H9 (cell line): Measurements from ENCODE around the gene TTC6. TPM values are rescaled to one million over a fixed set of nuclear protein-coding genes. Genes with fewer than 3 reads are reported as not detected.

Experiments used
- DNase-seq: peaks from one replicate; pipeline ENCODE4 v3.0.0-alpha.2; 2017
- H2AFZ ChIP-seq: one replicate; pipeline ENCODE4 v1.6.1; 2013; ENCODE audit warnings: mild to moderate bottlenecking, low read length, control low read depth, moderate library complexity
- H2AK5ac ChIP-seq: 2 replicates; pipeline ENCODE4 v1.6.1; 2013; ENCODE audit warnings: low read length, control low read depth, mixed read lengths; ENCODE audit not compliant: insufficient read length
- H2BK120ac ChIP-seq: one replicate; pipeline ENCODE4 v1.6.1; 2013; ENCODE audit warnings: low read depth, mild to moderate bottlenecking, low read length, control low read depth, inconsistent platforms; ENCODE audit not compliant: poor library complexity, severe bottlenecking
- H2BK12ac ChIP-seq: 2 replicates; pipeline ENCODE4 v1.6.1; 2013; ENCODE audit warnings: low read length, control low read depth, mixed read lengths, low read depth; ENCODE audit not compliant: insufficient read length
- H2BK15ac ChIP-seq: 2 replicates; pipeline ENCODE4 v1.6.1; 2013; ENCODE audit warnings: low read depth, low read length, control low read depth
- H2BK20ac ChIP-seq: one replicate; pipeline ENCODE4 v1.6.1; 2013; ENCODE audit warnings: low read depth, mild to moderate bottlenecking, low read length, control low read depth, inconsistent platforms; ENCODE audit not compliant: poor library complexity, severe bottlenecking
- H2BK5ac ChIP-seq: 2 replicates; pipeline ENCODE4 v1.6.1; 2013; ENCODE audit warnings: low read length, control low read depth, mixed read lengths; ENCODE audit not compliant: insufficient read length
- H3K14ac ChIP-seq: 2 replicates; pipeline ENCODE4 v1.6.1; 2013; ENCODE audit warnings: low read length, control low read depth; ENCODE audit not compliant: insufficient read depth
- H3K18ac ChIP-seq: 2 replicates; pipeline ENCODE4 v1.6.1; 2013; ENCODE audit warnings: low read depth, mild to moderate bottlenecking, mixed read lengths, low read length, control low read depth; ENCODE audit not compliant: insufficient read length
- H3K23ac ChIP-seq: 2 replicates; pipeline ENCODE4 v1.6.1; 2013; ENCODE audit warnings: low read length, control low read depth, mixed read lengths, low read depth; ENCODE audit not compliant: insufficient read length
- H3K23me2 ChIP-seq: 2 replicates; pipeline ENCODE4 v1.6.1; 2013; ENCODE audit warnings: low read depth, mild to moderate bottlenecking, mixed read lengths, low read length, control low read depth; ENCODE audit not compliant: insufficient read length, poor library complexity, severe bottlenecking
- H3K27ac ChIP-seq: 2 replicates; pipeline ENCODE4 v1.5.1; 2013; ENCODE audit warnings: low read length, control low read depth, mixed read lengths, low read depth; ENCODE audit not compliant: insufficient read length
- H3K27me3 ChIP-seq: 2 replicates; pipeline ENCODE4 v1.6.1; 2013; ENCODE audit warnings: low read length, control low read depth, inconsistent platforms; ENCODE audit not compliant: insufficient read depth
- H3K4ac ChIP-seq: 2 replicates; pipeline ENCODE4 v1.6.1; 2013; ENCODE audit warnings: low read depth, mild to moderate bottlenecking, control low read depth, inconsistent platforms, low read length, moderate library complexity
- H3K4me1 ChIP-seq: 2 replicates; pipeline ENCODE4 v1.6.1; 2013; ENCODE audit warnings: low read length, control low read depth, inconsistent platforms; ENCODE audit not compliant: insufficient read depth
- H3K4me2 ChIP-seq: 2 replicates; pipeline ENCODE4 v1.6.1; 2013; ENCODE audit warnings: low read length, control low read depth, mixed read lengths; ENCODE audit not compliant: insufficient read length, insufficient read depth
- H3K56ac ChIP-seq: 2 replicates; pipeline ENCODE4 v1.6.1; 2013; ENCODE audit warnings: low read depth, mild to moderate bottlenecking, mixed read lengths, low read length, control low read depth; ENCODE audit not compliant: insufficient read length
- H3K79me1 ChIP-seq: 2 replicates; pipeline ENCODE4 v1.6.1; 2013; ENCODE audit warnings: low read depth, mild to moderate bottlenecking, moderate library complexity, low read length, control low read depth, inconsistent platforms; ENCODE audit not compliant: insufficient read depth, poor library complexity, severe bottlenecking
- H3K79me2 ChIP-seq: 2 replicates; pipeline ENCODE4 v1.6.1; 2013; ENCODE audit warnings: low read length, control low read depth, inconsistent platforms; ENCODE audit not compliant: insufficient read depth
- H3K9ac ChIP-seq: 2 replicates; pipeline ENCODE4 v1.6.1; 2013; ENCODE audit warnings: low read length, control low read depth, mixed read lengths; ENCODE audit not compliant: insufficient read length; ENCODE audit errors: extremely low read depth
- H3K9me3 ChIP-seq: one replicate; pipeline ENCODE4 v1.6.1; 2013; ENCODE audit warnings: low read depth, low read length, inconsistent platforms; ENCODE audit not compliant: control insufficient read depth
- H3T11ph ChIP-seq: one replicate; pipeline ENCODE4 v1.6.1; 2013; ENCODE audit warnings: mild to moderate bottlenecking, low read length, control low read depth, inconsistent platforms
- H4K20me1 ChIP-seq: one replicate; pipeline ENCODE4 v1.6.1; 2013; ENCODE audit not compliant: control insufficient read depth, insufficient read length, insufficient read depth
- H4K5ac ChIP-seq: 2 replicates; pipeline ENCODE4 v1.6.1; 2013; ENCODE audit warnings: low read depth, mild to moderate bottlenecking, mixed read lengths, low read length, control low read depth; ENCODE audit not compliant: insufficient read length
- H4K8ac ChIP-seq: replicated peaks from 2 replicates; pipeline ENCODE4 v1.6.1; 2013; ENCODE audit warnings: low read length, control low read depth, mixed read lengths, low read depth; ENCODE audit not compliant: insufficient read length
- H4K91ac ChIP-seq: 2 replicates; pipeline ENCODE4 v1.6.1; 2013; ENCODE audit warnings: low read depth, mild to moderate bottlenecking, moderate library complexity, mixed read lengths, low read length, control low read depth; ENCODE audit not compliant: insufficient read length
- H3K27ac Mint-ChIP-seq, 3 experiments: 2 replicates in 2 of 3; 3 replicates in 1 of 3; pipeline ENCODE4 v1.8.0; 2020 to 2021; ENCODE audit warnings: mixed read lengths in 3 of 3, mild to moderate bottlenecking in 1 of 3, moderate library complexity in 1 of 3
- H3K27me3 Mint-ChIP-seq: 2 replicates; pipeline ENCODE4 v1.8.0; 2021; ENCODE audit warnings: low read depth, mild to moderate bottlenecking, moderate library complexity, mixed read lengths
- H3K36me3 Mint-ChIP-seq, 3 experiments: 2 replicates in 2 of 3; 3 replicates in 1 of 3; pipeline ENCODE4 v1.8.0; 2020 to 2021; ENCODE audit warnings: low read depth in 3 of 3, mixed read lengths in 3 of 3; ENCODE audit not compliant: insufficient read depth in 1 of 3
- H3K4me1 Mint-ChIP-seq, 2 experiments: 2 replicates each; pipeline ENCODE4 v1.8.0; 2020; ENCODE audit warnings: mixed read lengths in 2 of 2
- H3K4me3 Mint-ChIP-seq, 2 experiments: 2 replicates in 1 of 2; 3 replicates in 1 of 2; pipeline ENCODE4 v1.8.0; 2020 to 2021; ENCODE audit warnings: mild to moderate bottlenecking in 2 of 2, mixed read lengths in 2 of 2, moderate library complexity in 1 of 2
- H3K9me3 Mint-ChIP-seq, 2 experiments: 2 replicates in 1 of 2; 3 replicates in 1 of 2; pipeline ENCODE4 v1.8.0; 2020; ENCODE audit warnings: mild to moderate bottlenecking in 2 of 2, mixed read lengths in 2 of 2, moderate library complexity in 1 of 2
- CTCF ChIP-seq: fragments of 200-600 bp; sonication (generic); conservative IDR thresholded peaks from 3 replicates; pipeline ENCODE4 v1.8.0; 2021; ENCODE audit warnings: antibody characterized with exemption, mild to moderate bottlenecking
- WGBS: extraction: QIAGEN DNeasy Blood & Tissue Kit; methylation state at CpG from one replicate; pipeline ENCODE4 v1.1.7; 2013; ENCODE audit warnings: missing lambda C conversion rate, low lambda C conversion rate, mixed read lengths; ENCODE audit not compliant: insufficient read length; ENCODE audit errors: extremely low coverage; 5-methylcytosine and 5-hydroxymethylcytosine counted together
- total RNA-seq: library from RNA; stranded (reverse); gene quantifications from 2 replicates; pipeline ENCODE4 v1.2.1, GENCODE V29; 2021

TTC6 gene
- total RNA-seq, 1 experiment from 2014 or later: 0.24 TPM

GRCh38 chr14:37597538-37597913 is 2.1 kb downstream of the TTC6 start:
- Histone ChIP-seq H3K23me2 (peaks cover 11% of the 10 kb centered on the region), H3K4me2 (peak overlapping the region; percentile 45), H3K27ac (no peak overlapping the region), H2BK20ac (no peak overlapping the region), H3K9ac (no peak overlapping the region), H3K79me2 (no peaks in the 10 kb centered on the region), H4K8ac (no peak overlapping the region), H2BK5ac (no peak overlapping the region), H2AFZ (no peak overlapping the region), H3K18ac (no peak overlapping the region), H2BK12ac (no peak overlapping the region), H3K27me3 (peaks cover 87% of the 10 kb centered on the region), H3K9me3 (no peaks in the 10 kb centered on the region), H3T11ph (no peak overlapping the region), H3K4me1 (no peaks in the 10 kb centered on the region), H3K23ac (no peak overlapping the region), H3K4ac (no peak overlapping the region), H4K91ac (no peak overlapping the region), H3K79me1 (no peaks in the 10 kb centered on the region), H4K20me1 (peaks cover 3% of the 10 kb centered on the region), H4K5ac (no peak overlapping the region), H3K14ac (no peak overlapping the region), H2BK120ac (no peak overlapping the region), H2AK5ac (no peak overlapping the region), H2BK15ac (no peak overlapping the region), H3K56ac (no peak overlapping the region)
- Mint-ChIP-seq H3K27me3 (peaks cover 98% of the 10 kb centered on the region), H3K36me3 (no peaks in the 10 kb centered on the region; a peak in 2 of 7 replicates), H3K9me3 (no peaks in the 10 kb centered on the region; a peak in 2 of 5 replicates), H3K27ac (no peak overlapping the region), H3K4me1 (peaks cover 30 to 47% of the 10 kb centered on the region in 2 experiments), H3K4me3 (peak overlapping the region; percentile 39 to 73)
- TF ChIP-seq CTCF: peak; percentile 73
- DNase-seq: peak; percentile 71
- no CpG with 5 or more reads among the region's 20 CpGs for WGBS
